Islet of Langerhans (tissue), 1 donor: ENCODE results near the gene ZNF276.
"Not testable (repeated sequence)": the region's sequence is repeated elsewhere in the genome, so short reads cannot be mapped to it uniquely, and the experiment has no call there.

Experiments used
- FAIRE-seq: peaks from one replicate; lab custom pipeline; 2011; peaks lifted over from hg19 to GRCh38; lab: Jason Lieb, UNC

Gene ZNF276

DNA sequence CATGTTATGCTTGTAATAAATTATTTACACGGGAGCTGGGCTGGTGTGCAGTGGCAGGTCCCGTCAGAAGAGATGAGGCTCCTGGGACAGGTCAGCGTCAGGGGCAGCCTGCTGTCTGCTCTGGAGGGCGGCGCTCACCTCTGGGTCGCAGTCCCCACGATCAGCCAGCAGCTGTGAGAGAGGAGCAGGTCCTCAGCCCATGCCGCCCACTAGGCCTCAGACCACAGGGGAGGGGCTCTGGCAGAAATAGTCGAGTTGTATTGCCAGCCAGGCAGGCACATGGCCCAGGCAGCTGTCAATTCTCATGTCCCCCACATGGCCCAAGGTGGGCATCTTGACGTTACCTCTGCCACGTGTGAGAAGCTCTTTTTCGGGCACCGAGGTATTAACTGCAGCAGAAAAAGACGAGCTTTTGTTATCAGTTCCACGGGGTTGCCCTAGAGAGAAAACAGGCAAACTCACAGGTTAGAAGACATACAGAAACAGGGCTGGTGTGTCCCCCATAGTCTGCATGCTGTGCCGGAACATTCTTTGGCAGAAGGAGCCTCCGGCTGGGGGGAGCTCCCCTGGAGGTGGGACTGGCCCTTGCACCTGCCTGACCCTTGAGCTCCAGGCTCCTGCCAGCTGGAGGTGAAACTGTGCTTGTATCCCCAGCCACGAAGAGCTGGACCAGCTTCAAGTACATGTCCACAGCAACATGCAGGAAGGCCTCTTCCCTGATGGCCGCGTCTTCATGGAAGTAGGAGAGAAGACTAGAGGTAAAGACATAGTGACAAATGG, 17.4 kb downstream of the ZNF276 start:
- FAIRE-seq, result no peak

DNA sequence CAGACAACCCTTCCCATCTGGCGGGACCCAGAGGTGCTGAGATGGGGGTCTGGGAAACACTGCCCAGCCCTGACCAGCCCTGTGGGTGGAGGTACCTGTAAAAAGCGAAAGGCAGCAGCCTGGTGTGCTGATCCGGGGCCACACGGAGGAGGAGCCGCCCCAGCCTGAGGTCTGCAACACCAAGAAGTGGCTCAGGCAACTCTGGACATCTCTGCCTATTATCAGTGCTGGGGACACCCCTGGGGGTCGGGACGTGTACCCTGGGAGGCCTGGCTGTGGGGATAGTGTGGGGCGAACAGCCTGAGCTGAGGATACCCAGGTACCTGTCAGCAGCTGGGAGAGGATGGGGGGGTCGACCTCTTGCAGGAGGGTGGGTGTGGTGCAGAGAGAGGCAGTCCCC, 18.0 kb downstream of the ZNF276 start:
- FAIRE-seq, result no peak

GRCh38 chr16:89741342-89742014, 20.1 kb downstream of the ZNF276 start:
- no peak for FAIRE-seq

GRCh38 chr16:89742948-89743347, 21.6 kb downstream of the ZNF276 start:
- FAIRE-seq, result no peak

DNA sequence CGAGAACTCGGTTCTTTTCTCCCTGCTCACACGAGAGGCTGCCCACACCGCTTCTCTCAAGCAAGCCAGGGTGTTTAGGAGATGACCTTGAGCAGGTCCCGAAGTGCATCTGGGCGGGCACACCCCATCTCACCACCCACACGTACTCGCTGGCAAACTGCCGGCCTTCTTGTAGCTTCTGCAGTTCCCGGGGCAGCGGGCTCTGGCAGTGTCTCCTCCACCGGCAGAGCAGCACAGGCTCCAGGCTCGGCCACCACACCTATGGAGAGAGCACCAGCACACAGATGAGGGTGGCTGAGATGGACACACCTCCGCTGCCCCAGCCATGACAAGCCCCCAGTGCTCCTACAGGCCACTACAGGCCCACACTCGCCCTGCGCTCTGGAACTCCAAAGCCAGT, 23.5 kb downstream of the ZNF276 start:
- no peak for FAIRE-seq

DNA sequence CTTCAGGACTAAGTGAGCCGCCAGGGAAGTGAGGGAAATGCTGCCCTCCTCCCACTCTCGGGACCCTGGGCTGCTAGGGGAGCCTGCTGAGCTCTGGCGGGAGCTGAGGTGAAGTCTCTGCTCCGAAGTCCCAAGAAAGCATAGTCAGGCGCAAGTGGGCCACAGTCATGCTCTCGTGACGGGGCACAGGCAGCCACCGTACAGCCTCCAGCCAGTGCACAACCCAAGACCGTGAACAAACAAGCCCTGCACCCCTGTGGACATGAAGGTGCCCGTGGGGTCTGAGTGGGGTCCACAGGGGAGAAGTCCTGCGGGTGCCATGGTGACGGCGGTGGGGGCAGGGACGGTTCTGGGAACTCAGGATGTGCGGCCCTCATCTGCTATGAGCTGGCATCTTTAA, 24.7 kb downstream of the ZNF276 start:
- no peak for FAIRE-seq

- FAIRE-seq, result no peak
These were observed 26.7 kb downstream of the ZNF276 start for GRCh38 chr16:89748076-89748475.

DNA sequence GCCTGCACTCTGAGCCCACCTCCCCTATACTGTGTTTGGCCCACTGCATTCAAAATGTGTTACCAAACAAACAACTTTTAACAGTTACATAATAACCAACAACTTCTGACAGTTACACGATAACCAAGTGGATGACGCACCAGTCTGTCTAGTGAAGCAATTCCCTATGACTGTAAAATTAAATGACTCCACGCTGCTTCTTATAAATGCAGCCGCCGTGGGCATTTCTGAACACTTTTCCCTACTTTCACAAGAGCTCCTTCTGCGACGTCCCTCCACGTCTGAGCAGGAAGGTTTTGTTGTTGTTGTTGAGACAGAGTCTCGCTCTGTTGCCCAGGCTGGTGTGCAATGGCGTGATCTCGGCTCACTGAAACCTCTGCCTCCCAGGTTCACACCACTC, 27.6 kb downstream of the ZNF276 start:
- no peak for FAIRE-seq

GRCh38 chr16:89749637-89750036, 28.3 kb downstream of the ZNF276 start:
- no peak for FAIRE-seq

- no peak for FAIRE-seq
These were observed 38.5 kb downstream of the ZNF276 start for GRCh38 chr16:89759746-89760340.

DNA sequence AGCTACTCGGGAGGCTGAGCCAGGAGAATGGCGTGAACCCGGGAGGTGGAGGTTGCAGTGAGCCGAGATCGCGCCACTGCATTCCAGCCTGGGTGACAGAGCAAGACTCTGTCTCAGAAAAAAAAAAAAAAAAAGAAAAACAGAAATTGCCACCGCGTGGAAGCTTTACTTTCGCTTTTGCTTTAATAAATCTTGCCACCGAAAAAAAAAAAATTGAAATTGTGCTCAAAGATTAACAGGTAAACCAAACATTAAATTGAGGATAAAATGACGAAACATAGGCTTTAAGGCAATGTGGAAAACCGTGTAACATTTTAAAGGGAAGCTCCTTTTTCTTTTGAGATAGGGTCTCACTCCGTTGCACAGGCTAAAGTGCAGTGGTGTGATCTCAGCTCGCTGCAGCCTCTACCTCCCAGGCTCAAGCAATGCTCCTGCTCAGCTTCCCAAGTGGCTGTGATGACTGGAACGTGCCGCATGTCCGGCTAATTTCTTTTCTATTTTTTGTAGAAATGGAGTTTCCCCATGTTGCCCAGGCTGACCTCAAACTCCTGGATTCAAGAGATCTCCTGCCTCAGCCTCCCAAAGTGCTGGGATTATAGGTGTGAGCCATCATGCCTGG, 40.1 kb downstream of the ZNF276 start:
- no peak for FAIRE-seq

DNA sequence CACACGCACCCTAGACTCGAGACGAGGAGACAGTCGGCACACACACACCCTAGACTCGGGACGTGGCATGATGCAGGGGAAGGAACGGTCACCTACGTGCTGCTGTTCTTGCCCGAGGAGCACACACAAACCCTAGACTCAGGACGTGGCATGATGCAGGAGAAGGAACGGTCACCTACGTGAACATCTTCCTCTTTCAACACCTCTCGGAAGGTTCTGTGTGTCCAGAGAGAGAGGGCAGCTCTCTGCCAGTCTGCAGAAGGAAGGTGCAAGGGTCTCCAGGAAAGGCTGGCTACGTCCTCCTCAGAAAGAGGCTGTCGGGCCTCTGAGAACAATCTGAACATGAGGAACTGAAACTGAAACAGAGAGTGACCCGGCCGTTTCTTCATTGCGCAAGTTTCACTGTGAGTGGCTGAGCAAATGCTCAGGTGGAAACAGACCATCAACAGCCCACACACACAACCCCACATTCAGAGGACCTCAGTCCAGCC, 43.4 kb downstream of the ZNF276 start:
- FAIRE-seq, result no peak

- FAIRE-seq, result no peak
These were observed 44.0 kb downstream of the ZNF276 start for GRCh38 chr16:89765292-89765830.

- no peak for FAIRE-seq
These were observed 49.0 kb downstream of the ZNF276 start for GRCh38 chr16:89770367-89770766.

DNA sequence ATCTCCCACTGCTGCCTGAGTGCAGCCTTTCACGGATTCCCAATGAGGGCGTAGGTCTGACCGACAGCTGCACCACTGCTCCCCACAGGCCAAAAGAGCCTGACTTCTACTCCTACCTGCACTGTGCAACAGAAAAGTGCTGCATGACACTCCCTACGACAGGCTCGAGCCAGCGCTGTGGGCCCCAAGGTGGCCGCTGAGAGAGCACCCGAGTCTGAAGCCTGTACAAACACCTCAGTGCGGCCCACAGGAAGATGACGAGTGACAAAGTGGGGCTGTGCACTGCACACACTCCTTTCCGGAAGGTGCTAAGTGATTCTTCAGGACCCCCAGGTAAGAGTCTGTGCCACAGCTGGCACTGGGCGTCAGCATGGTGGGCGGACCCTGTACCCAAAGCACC, 53.9 kb downstream of the ZNF276 start:
- FAIRE-seq, result no peak

GRCh38 chr16:89778211-89778610, 56.9 kb downstream of the ZNF276 start:
- FAIRE-seq, result not testable (repeated sequence)

GRCh38 chr16:89779231-89779908, 58.0 kb downstream of the ZNF276 start:
- no peak for FAIRE-seq

GRCh38 chr16:89779909-89780305, 58.6 kb downstream of the ZNF276 start:
- FAIRE-seq, result no peak

DNA sequence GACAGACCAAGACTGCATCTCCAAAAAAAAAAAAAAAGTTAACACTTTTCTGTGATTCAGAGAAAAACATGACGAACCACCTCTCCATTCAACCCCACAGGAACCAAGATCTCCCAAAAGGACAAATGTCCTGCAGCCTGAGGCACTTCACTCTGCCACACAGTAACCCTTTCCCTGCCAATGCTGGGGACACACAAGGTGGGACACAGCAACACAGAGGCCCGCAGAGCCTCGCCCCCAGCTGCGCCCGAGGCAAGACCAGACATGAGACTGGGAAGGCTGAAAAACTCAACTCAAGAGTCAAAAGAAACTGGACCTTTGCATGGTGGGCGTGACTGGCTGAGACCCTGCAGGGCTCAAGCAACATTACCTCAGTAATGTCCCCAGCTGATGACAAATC, 61.2 kb downstream of the ZNF276 start:
- FAIRE-seq, result no peak

DNA sequence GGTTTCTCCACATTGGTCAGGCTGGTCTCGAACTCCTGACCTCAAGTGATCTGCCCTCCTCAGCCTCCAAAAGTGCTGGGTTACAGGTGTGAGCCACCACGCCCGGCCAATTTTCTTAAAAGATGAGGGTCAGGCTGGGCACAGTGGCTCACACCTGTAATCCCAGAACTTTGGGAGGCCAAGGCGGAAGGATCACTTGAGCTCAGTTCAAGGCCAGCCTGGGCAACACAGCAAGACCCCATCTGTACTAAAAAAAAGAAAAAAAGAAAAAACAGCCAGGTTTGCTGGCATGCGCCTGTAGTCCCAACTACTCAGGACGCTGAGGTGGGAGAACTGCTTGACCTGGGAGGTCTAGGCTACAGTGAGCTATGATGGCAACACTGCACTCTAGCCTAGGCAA, 62.6 kb downstream of the ZNF276 start:
- not testable (repeated sequence) for FAIRE-seq

- FAIRE-seq, result no peak
These were observed 63.1 kb downstream of the ZNF276 start for GRCh38 chr16:89784406-89784805.

GRCh38 chr16:89785523-89786155, 64.3 kb downstream of the ZNF276 start:
- FAIRE-seq, result no peak
